ENCODE results near the gene CNIH4.

DNA sequence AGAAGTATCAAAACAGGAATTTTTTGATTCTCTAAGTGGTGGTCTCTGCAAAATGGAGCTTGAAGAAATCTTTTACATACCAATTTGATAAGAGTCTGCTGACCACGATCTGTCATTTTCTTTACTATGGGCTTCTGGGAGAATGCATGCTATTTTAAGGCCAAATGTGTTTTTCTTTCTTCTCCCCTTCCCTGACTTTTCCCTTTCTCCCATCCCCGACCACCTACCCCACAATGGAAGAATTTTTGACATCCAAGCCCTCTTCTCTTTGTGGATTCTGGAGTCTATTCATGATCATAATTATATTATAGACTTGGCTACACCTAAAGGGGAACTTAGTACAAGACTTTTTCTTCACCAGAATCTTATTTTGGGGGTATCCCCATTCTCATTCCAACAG, 31.3 kb downstream of the CNIH4 start:
- TF ChIP-seq CTCF (conservative IDR thresholded peaks at IDR 0.05; ENCODE audit: low read depth, low read length) (no peak), POLR2A (IDR thresholded peaks at IDR 0.05; ENCODE audit: low read depth, low read length) (no peak), BHLHE40 (IDR thresholded peaks at IDR 0.05; ENCODE audit: low read depth, low read length) (no peak), MAZ (IDR thresholded peaks at IDR 0.05; ENCODE audit: borderline replicate concordance, low read depth, low read length) (no peak), CEBPB (IDR thresholded peaks at IDR 0.05; ENCODE audit: low read depth, low read length) (no peak), RCOR1 (IDR thresholded peaks at IDR 0.05; ENCODE audit: insufficient replicate concordance, low read length) (no peak), RFX5 (IDR thresholded peaks at IDR 0.05; ENCODE audit: low read depth, low read length) (no peak), MAFK (IDR thresholded peaks at IDR 0.05; ENCODE audit: low read depth, low read length) (no peak), SMC3 (IDR thresholded peaks at IDR 0.05; ENCODE audit: low read depth, low read length) (no peak), CHD1 (IDR thresholded peaks at IDR 0.05; ENCODE audit: low read depth, low read length) (no peak), USF2 (IDR thresholded peaks at IDR 0.05; ENCODE audit: low read depth, low read length) (no peak)
